ENCODE data around the gene NEK1. TPM values are rescaled to one million over a fixed set of nuclear protein-coding genes. Genes with fewer than 3 reads are reported as not detected.

NEK1 gene
- total and polyA plus RNA-seq, 8 donors: 13.2 to 30.9 (median 26.9) TPM

GRCh38 chr4:169366821-169367220 lies 245.6 kb downstream of the NEK1 start:
- Histone ChIP-seq H3K36me3 (no peaks in the 10 kb centered on the region), H3K9me3 (peaks cover 0 to 7% of the 10 kb centered on the region in 2 donors), H3K4me3 (no peak overlapping the region), H3K27me3 (no peaks in the 10 kb centered on the region), H3K4me1 (no peaks in the 10 kb centered on the region), H3K27ac (no peak overlapping the region)
- TF ChIP-seq CTCF (IDR thresholded peaks at IDR 0.05): no peak
- intact Hi-C loops (cut with DNase I): no loop called here
- no peak for DNase-seq
- ATAC-seq: no peak

- H3K4me3 ChIP-seq: no peak overlapping the region
- H3K9me3 ChIP-seq: peaks cover 0 to 7% of the 10 kb centered on the region in 2 donors
- intact Hi-C loops (cut with DNase I): no loop called here
- ATAC-seq: peak; percentile 33
- DNase-seq: no peak
- no peaks in the 10 kb centered on the region for H3K4me1 ChIP-seq
- no peak for TF ChIP-seq CTCF (IDR thresholded peaks at IDR 0.05)
- H3K27me3 ChIP-seq: no peaks in the 10 kb centered on the region
- no peaks in the 10 kb centered on the region for H3K36me3 ChIP-seq
- no peak overlapping the region for H3K27ac ChIP-seq
Measured at GRCh38 chr4:169362607-169363006, 249.8 kb downstream of the NEK1 start.

- no peaks in the 10 kb centered on the region for H3K36me3 ChIP-seq
- DNase-seq: peak in 2 of 4 donors; percentile 5
- peaks cover 0 to 3% of the 10 kb centered on the region in 2 donors for H3K9me3 ChIP-seq
- H3K4me3 ChIP-seq: no peak overlapping the region
- ATAC-seq: no peak
- intact Hi-C loops (cut with DNase I): no loop called here
- H3K4me1 ChIP-seq: no peaks in the 10 kb centered on the region
- TF ChIP-seq CTCF (IDR thresholded peaks at IDR 0.05): no peak
- H3K27ac ChIP-seq: no peak overlapping the region
- H3K27me3 ChIP-seq: no peaks in the 10 kb centered on the region
Measured at GRCh38 chr4:169361756-169362155, 250.6 kb downstream of the NEK1 start.

GRCh38 chr4:169359961-169360360 lies 252.4 kb downstream of the NEK1 start:
- no peak for DNase-seq
- Histone ChIP-seq H3K36me3 (no peaks in the 10 kb centered on the region), H3K27me3 (no peaks in the 10 kb centered on the region), H3K4me1 (no peaks in the 10 kb centered on the region), H3K9me3 (no peaks in the 10 kb centered on the region), H3K4me3 (no peak overlapping the region), H3K27ac (no peak overlapping the region)
- ATAC-seq: no peak
- no peak for TF ChIP-seq CTCF (IDR thresholded peaks at IDR 0.05)
- intact Hi-C loops (cut with DNase I): no loop called here

- intact Hi-C loops (cut with DNase I): no loop called here
- Histone ChIP-seq H3K4me3 (no peak overlapping the region), H3K9me3 (no peaks in the 10 kb centered on the region), H3K27me3 (no peaks in the 10 kb centered on the region), H3K4me1 (no peaks in the 10 kb centered on the region), H3K36me3 (no peaks in the 10 kb centered on the region), H3K27ac (no peak overlapping the region)
- TF ChIP-seq CTCF (IDR thresholded peaks at IDR 0.05): no peak
- ATAC-seq (no peak), DNase-seq (no peak)
Measured at GRCh38 chr4:169352360-169352759, 260.0 kb downstream of the NEK1 start.

All from left lung (tissue), 10 donors.